HCT116 (cell line): ENCODE data around the gene ATP8B4.

Source experiments
- JUND ChIP-seq: IDR thresholded peaks from 2 replicates; pipeline ENCODE4 v1.6.1; 2012
- POLR2AphosphoS5 ChIP-seq: IDR thresholded peaks from 2 replicates; pipeline ENCODE4 v1.6.1; 2011; ENCODE audit warnings: mild to moderate bottlenecking, low read depth, low read length, moderate library complexity
- RAD21 ChIP-seq: IDR thresholded peaks from 2 replicates; pipeline ENCODE4 v1.6.1; 2012; ENCODE audit warnings: low read depth, mild to moderate bottlenecking
- TF ChIP-seq, protein P1 (sequence below), 3 experiments: fragments of 200-600 bp in 1 of 3; sonication (generic) in 1 of 3; IDR thresholded peaks in 2 of 3; conservative IDR thresholded peaks in 1 of 3; 2 replicates each; pipeline ENCODE4 v1.5.1; 2012 to 2017; ENCODE audit warnings: low read depth in 2 of 3, low read length in 2 of 3, antibody characterized with exemption in 1 of 3, borderline replicate concordance in 1 of 3, control low read depth in 1 of 3, mild to moderate bottlenecking in 1 of 3, mixed read lengths in 1 of 3, mixed run types in 1 of 3, moderate library complexity in 1 of 3; ENCODE audit not compliant: insufficient read depth in 1 of 3
- TF ChIP-seq, protein P2 (sequence below): IDR thresholded peaks from 2 replicates; pipeline ENCODE4 v1.6.1; 2011; ENCODE audit warnings: mild to moderate bottlenecking, low read length, moderate library complexity; ENCODE audit not compliant: insufficient replicate concordance; ENCODE audit errors: extremely low read depth
- TF ChIP-seq, protein P3 (sequence below): IDR thresholded peaks from 2 replicates; pipeline ENCODE4 v1.6.1; 2012

DNA sequence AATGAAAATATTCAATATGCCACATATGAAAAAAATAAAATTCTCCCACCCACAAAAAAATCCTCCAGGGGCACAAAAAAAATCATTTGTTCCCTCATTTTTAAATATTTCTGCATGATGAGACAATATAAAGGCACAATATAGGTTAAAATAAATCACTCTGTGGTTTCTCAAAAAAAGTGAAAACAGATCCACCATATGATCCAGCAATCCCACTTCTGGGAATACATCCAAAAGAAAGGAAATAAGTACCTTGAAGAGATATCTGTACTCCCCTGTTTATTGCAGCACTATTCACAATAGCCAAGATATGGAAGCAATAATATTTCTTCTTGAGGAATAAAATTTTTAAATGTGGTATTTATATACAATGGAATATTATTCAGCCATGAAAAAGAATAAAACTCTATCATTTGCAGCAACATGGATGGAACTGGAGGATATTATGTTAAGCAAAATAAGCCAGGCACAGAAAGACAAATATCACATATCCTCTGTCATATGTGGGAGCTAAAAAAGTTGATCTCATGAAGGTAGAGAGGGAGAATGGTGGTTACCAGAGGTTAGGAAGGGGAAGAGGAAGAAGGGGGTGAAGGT is 1.5 kb downstream of the ATP8B4 start:
- TF ChIP-seq, protein P1, sequence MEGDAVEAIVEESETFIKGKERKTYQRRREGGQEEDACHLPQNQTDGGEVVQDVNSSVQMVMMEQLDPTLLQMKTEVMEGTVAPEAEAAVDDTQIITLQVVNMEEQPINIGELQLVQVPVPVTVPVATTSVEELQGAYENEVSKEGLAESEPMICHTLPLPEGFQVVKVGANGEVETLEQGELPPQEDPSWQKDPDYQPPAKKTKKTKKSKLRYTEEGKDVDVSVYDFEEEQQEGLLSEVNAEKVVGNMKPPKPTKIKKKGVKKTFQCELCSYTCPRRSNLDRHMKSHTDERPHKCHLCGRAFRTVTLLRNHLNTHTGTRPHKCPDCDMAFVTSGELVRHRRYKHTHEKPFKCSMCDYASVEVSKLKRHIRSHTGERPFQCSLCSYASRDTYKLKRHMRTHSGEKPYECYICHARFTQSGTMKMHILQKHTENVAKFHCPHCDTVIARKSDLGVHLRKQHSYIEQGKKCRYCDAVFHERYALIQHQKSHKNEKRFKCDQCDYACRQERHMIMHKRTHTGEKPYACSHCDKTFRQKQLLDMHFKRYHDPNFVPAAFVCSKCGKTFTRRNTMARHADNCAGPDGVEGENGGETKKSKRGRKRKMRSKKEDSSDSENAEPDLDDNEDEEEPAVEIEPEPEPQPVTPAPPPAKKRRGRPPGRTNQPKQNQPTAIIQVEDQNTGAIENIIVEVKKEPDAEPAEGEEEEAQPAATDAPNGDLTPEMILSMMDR (IDR thresholded peaks at IDR 0.05 in 2 of 3, conservative IDR thresholded peaks at IDR 0.05 in 1 of 3; ENCODE audit: borderline replicate concordance in 1 of 3, insufficient read depth in 1 of 3, low read depth in 2 of 3, low read length in 2 of 3) = no peak
- TF ChIP-seq, protein P2, sequence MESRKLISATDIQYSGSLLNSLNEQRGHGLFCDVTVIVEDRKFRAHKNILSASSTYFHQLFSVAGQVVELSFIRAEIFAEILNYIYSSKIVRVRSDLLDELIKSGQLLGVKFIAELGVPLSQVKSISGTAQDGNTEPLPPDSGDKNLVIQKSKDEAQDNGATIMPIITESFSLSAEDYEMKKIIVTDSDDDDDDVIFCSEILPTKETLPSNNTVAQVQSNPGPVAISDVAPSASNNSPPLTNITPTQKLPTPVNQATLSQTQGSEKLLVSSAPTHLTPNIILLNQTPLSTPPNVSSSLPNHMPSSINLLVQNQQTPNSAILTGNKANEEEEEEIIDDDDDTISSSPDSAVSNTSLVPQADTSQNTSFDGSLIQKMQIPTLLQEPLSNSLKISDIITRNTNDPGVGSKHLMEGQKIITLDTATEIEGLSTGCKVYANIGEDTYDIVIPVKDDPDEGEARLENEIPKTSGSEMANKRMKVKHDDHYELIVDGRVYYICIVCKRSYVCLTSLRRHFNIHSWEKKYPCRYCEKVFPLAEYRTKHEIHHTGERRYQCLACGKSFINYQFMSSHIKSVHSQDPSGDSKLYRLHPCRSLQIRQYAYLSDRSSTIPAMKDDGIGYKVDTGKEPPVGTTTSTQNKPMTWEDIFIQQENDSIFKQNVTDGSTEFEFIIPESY = no peak
- TF ChIP-seq RAD21 = no peak
- no peak for TF ChIP-seq JUND
- no peak for TF ChIP-seq POLR2AphosphoS5
- TF ChIP-seq, protein P3, sequence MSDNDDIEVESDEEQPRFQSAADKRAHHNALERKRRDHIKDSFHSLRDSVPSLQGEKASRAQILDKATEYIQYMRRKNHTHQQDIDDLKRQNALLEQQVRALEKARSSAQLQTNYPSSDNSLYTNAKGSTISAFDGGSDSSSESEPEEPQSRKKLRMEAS = no peak
